BJ (cell line): ENCODE measurements around the gene RPL10L. TPM values are rescaled to one million over a fixed set of nuclear protein-coding genes. Genes with fewer than 3 reads are reported as not detected.

ENCODE experiments used
- CTCF ChIA-PET: fragments of 350-600 bp; formaldehyde crosslinking; extraction: SDS; loops from one replicate; lab custom pipeline; 2021; ENCODE audit warnings: antibody characterized with exemption, inconsistent platforms; lab: Yijun Ruan, JAX
- POLR2A ChIA-PET: fragments of 300-600 bp; sonication (Branson Sonifier 250); formaldehyde crosslinking; extraction: SDS; loops from one replicate; lab custom pipeline; 2021; ENCODE audit warnings: antibody characterized with exemption; lab: Charles Lee
- DNase-seq: peaks from one replicate; pipeline ENCODE4 v3.0.0-alpha.2; 2011; ENCODE audit warnings: low read depth
- H3K27me3 ChIP-seq: 2 replicates; pipeline ENCODE4 v1.6.0; 2011; ENCODE audit warnings: low read length; ENCODE audit not compliant: control insufficient read depth, insufficient read depth
- H3K36me3 ChIP-seq: 2 replicates; pipeline ENCODE4 v1.5.1; 2011; ENCODE audit warnings: low read length; ENCODE audit not compliant: control insufficient read depth, insufficient read depth
- H3K4me3 ChIP-seq: 2 replicates; pipeline ENCODE4 v1.5.1; 2011; ENCODE audit warnings: low read depth, mild to moderate bottlenecking, control low read depth, low read length
- CTCF ChIP-seq: IDR thresholded peaks from 2 replicates; pipeline ENCODE4 v1.5.1; 2011; ENCODE audit warnings: low read depth, mild to moderate bottlenecking, control low read depth, inconsistent platforms, low read length, moderate library complexity; ENCODE audit not compliant: insufficient read depth
- polyA minus RNA-seq: library from RNA; depleted of rRNA, polyadenylated mRNA; stranded (reverse); fragments of >200 nt; gene quantifications from 2 replicates; pipeline ENCODE4 v1.2.3, GENCODE V29; 2011; rRNA and poly(A)+ RNA removed
- polyA plus RNA-seq: library from polyadenylated mRNA; depleted of rRNA; stranded (reverse); fragments of >200 nt; gene quantifications from 2 replicates; pipeline ENCODE4 v1.2.3, GENCODE V29; 2011; rRNA removed

The RPL10L gene
- not detected in 2 replicates for polyA plus RNA-seq
- polyA minus RNA-seq: not detected in 2 replicates

GRCh38 chr14:46651526-46652144 is at the start of gene RPL10L:
Gene RPL10L (minus strand): TSS chr14:46651781. CDS start chr14:46651736, 45 bp downstream.
- POLR2A ChIA-PET: no interaction called here
- DNase-seq: no peak
- Histone ChIP-seq H3K36me3 (no peaks in the 10 kb centered on the region), H3K27me3 (no peaks in the 10 kb centered on the region), H3K4me3 (no peak within 1 kb of the TSS)
- no peak for TF ChIP-seq CTCF
- CTCF ChIA-PET: no interaction called here

- no peak for DNase-seq
- H3K4me3 ChIP-seq: no peak overlapping the region
- ChIA-PET CTCF (no interaction called here), POLR2A (no interaction called here)
- H3K27me3 ChIP-seq: no peaks in the 10 kb centered on the region
- no peaks in the 10 kb centered on the region for H3K36me3 ChIP-seq
- TF ChIP-seq CTCF: no peak
Observed at GRCh38 chr14:46691819-46692218, 40.2 kb upstream of the RPL10L start.

GRCh38 chr14:46686652-46687051 is 35.1 kb upstream of the RPL10L start:
- Histone ChIP-seq H3K27me3 (no peaks in the 10 kb centered on the region), H3K36me3 (no peaks in the 10 kb centered on the region), H3K4me3 (no peak overlapping the region)
- POLR2A ChIA-PET: no interaction called here
- no peak for DNase-seq
- no peak for TF ChIP-seq CTCF
- CTCF ChIA-PET: no interaction called here

GRCh38 chr14:46672128-46672527 is 20.5 kb upstream of the RPL10L start:
- TF ChIP-seq CTCF: no peak
- H3K36me3 ChIP-seq: no peaks in the 10 kb centered on the region
- ChIA-PET CTCF (no interaction called here), POLR2A (no interaction called here)
- no peaks in the 10 kb centered on the region for H3K27me3 ChIP-seq
- H3K4me3 ChIP-seq: no peak overlapping the region
- DNase-seq: no peak

- H3K27me3 ChIP-seq: no peaks in the 10 kb centered on the region
- CTCF ChIA-PET: no interaction called here
- H3K36me3 ChIP-seq: no peaks in the 10 kb centered on the region
- no peak overlapping the region for H3K4me3 ChIP-seq
- TF ChIP-seq CTCF: no peak
- DNase-seq: no peak
- POLR2A ChIA-PET: no interaction called here
Observed at GRCh38 chr14:46663382-46663781, 11.8 kb upstream of the RPL10L start.
